Measurements from ENCODE around the gene NIP7. TPM values are rescaled to one million over a fixed set of nuclear protein-coding genes. Genes with fewer than 3 reads are reported as not detected.
"Not testable (repeated sequence)": the region's sequence is repeated elsewhere in the genome, so short reads cannot be mapped to it uniquely, and the experiment has no call there.

NIP7 gene
- total RNA-seq, 2 experiments from 2014 or later, result 30.7 to 39.5 TPM

GRCh38 chr16:69334696-69335095, 4.9 kb upstream of the NIP7 start:
- POLR2A ChIA-PET, result no interaction called here
- H3K9me3 Mint-ChIP-seq, result no peaks in the 10 kb centered on the region
- DNase-seq (no peak), ATAC-seq (ENCODE audit: low read depth) (no peak)
- H3K4me1 Mint-ChIP-seq, result peaks cover 16% of the 10 kb centered on the region
- no peak overlapping the region for H3K4me3 Mint-ChIP-seq
- peaks cover 17% of the 10 kb centered on the region for H3K36me3 Mint-ChIP-seq
- no peak overlapping the region for H3K27ac Mint-ChIP-seq
- no peaks in the 10 kb centered on the region for H3K27me3 Mint-ChIP-seq

GRCh38 chr16:69338557-69339288, 849 bp upstream of the NIP7 start:
- ATAC-seq (ENCODE audit: low read depth) (no peak), DNase-seq (no peak)
- POLR2A ChIA-PET, result interaction anchor here (0.5 to 3.0 kb wide), 8 partner anchors 9 to 1116 kb away, joined by 3 to 29 read pairs (median 3); partner anchors contain the start of genes FCSK, PDF, TMED6 and UTP4
- Mint-ChIP-seq H3K27ac (peak overlapping the region; percentile 96), H3K36me3 (peaks cover 23% of the 10 kb centered on the region), H3K9me3 (no peaks in the 10 kb centered on the region), H3K4me3 (peak overlapping the region; percentile 94), H3K27me3 (no peaks in the 10 kb centered on the region), H3K4me1 (peaks cover 34% of the 10 kb centered on the region)

GRCh38 chr16:69340095-69340644, 598 bp downstream of the NIP7 start:
- peak overlapping the region; percentile 94 for H3K4me3 Mint-ChIP-seq
- ATAC-seq (ENCODE audit: low read depth) (no peak), DNase-seq (no peak)
- H3K27ac Mint-ChIP-seq, result peak overlapping the region; percentile 96
- no peaks in the 10 kb centered on the region for H3K27me3 Mint-ChIP-seq
- peaks cover 34% of the 10 kb centered on the region for H3K4me1 Mint-ChIP-seq
- POLR2A ChIA-PET, result interaction anchor here (0.6 to 3.0 kb wide), 6 partner anchors 11 to 1098 kb away, joined by 3 to 29 read pairs (median 4); partner anchors contain the start of genes CHTF8, PDF, TERF2 and UTP4
- H3K9me3 Mint-ChIP-seq, result no peaks in the 10 kb centered on the region
- H3K36me3 Mint-ChIP-seq, result peaks cover 13% of the 10 kb centered on the region

GRCh38 chr16:69344171-69344570, 4.6 kb downstream of the NIP7 start:
- Mint-ChIP-seq H3K36me3 (peaks cover 17% of the 10 kb centered on the region), H3K9me3 (no peaks in the 10 kb centered on the region), H3K4me3 (no peak overlapping the region), H3K4me1 (peaks cover 19% of the 10 kb centered on the region), H3K27ac (no peak overlapping the region), H3K27me3 (no peaks in the 10 kb centered on the region)
- POLR2A ChIA-PET, result interaction anchor here (0.5 kb wide), 1 partner anchor 8 kb away, joined by 3 read pairs; no protein-coding TSS in a partner anchor
- no peak for DNase-seq
- no peak for ATAC-seq (ENCODE audit: low read depth)

GRCh38 chr16:69345923-69346322, 6.4 kb downstream of the NIP7 start:
- POLR2A ChIA-PET, result no interaction called here
- no peaks in the 10 kb centered on the region for H3K27me3 Mint-ChIP-seq
- ATAC-seq (ENCODE audit: low read depth) (no peak), DNase-seq (no peak)
- H3K4me1 Mint-ChIP-seq, result peaks cover 12% of the 10 kb centered on the region
- H3K9me3 Mint-ChIP-seq, result no peaks in the 10 kb centered on the region
- no peak overlapping the region for H3K27ac Mint-ChIP-seq
- peaks cover 16% of the 10 kb centered on the region for H3K36me3 Mint-ChIP-seq
- H3K4me3 Mint-ChIP-seq, result no peak overlapping the region

- H3K36me3 Mint-ChIP-seq, result peaks cover 15% of the 10 kb centered on the region
- no peak for DNase-seq
- H3K4me3 Mint-ChIP-seq, result no peak overlapping the region
- H3K9me3 Mint-ChIP-seq, result no peaks in the 10 kb centered on the region
- ATAC-seq (ENCODE audit: low read depth), result no peak
- POLR2A ChIA-PET, result no interaction called here
- H3K27me3 Mint-ChIP-seq, result no peaks in the 10 kb centered on the region
- peaks cover 6% of the 10 kb centered on the region for H3K4me1 Mint-ChIP-seq
- H3K27ac Mint-ChIP-seq, result no peak overlapping the region
Observed at GRCh38 chr16:69346683-69347082, 7.1 kb downstream of the NIP7 start.

GRCh38 chr16:69348222-69348621, 8.7 kb downstream of the NIP7 start:
- Mint-ChIP-seq H3K36me3 (peaks cover 15% of the 10 kb centered on the region), H3K4me1 (peaks cover 2% of the 10 kb centered on the region), H3K9me3 (no peaks in the 10 kb centered on the region), H3K27me3 (no peaks in the 10 kb centered on the region), H3K27ac (no peak overlapping the region), H3K4me3 (no peak overlapping the region)
- DNase-seq (no peak), ATAC-seq (ENCODE audit: low read depth) (no peak)
- POLR2A ChIA-PET, result interaction anchor here (0.6 kb wide), 1 partner anchor 483 kb away, joined by 4 read pairs; no protein-coding TSS in a partner anchor

GRCh38 chr16:69349536-69349935, 10.0 kb downstream of the NIP7 start:
- H3K27me3 Mint-ChIP-seq, result no peaks in the 10 kb centered on the region
- no peaks in the 10 kb centered on the region for H3K4me1 Mint-ChIP-seq
- no peak for DNase-seq
- ATAC-seq (ENCODE audit: low read depth), result no peak
- no peak overlapping the region for H3K27ac Mint-ChIP-seq
- H3K9me3 Mint-ChIP-seq, result no peaks in the 10 kb centered on the region
- H3K36me3 Mint-ChIP-seq, result peaks cover 15% of the 10 kb centered on the region
- H3K4me3 Mint-ChIP-seq, result no peak overlapping the region
- POLR2A ChIA-PET, result no interaction called here

- Mint-ChIP-seq H3K27ac (no peak overlapping the region), H3K4me3 (no peak overlapping the region), H3K9me3 (no peaks in the 10 kb centered on the region), H3K4me1 (no peaks in the 10 kb centered on the region), H3K27me3 (no peaks in the 10 kb centered on the region), H3K36me3 (peaks cover 17% of the 10 kb centered on the region)
- DNase-seq (no peak), ATAC-seq (ENCODE audit: low read depth) (no peak)
- POLR2A ChIA-PET, result no interaction called here
Observed at GRCh38 chr16:69350536-69351133, 11.1 kb downstream of the NIP7 start.

- Mint-ChIP-seq H3K27me3 (no peaks in the 10 kb centered on the region), H3K9me3 (no peaks in the 10 kb centered on the region), H3K27ac (no peak within 1 kb of the TSS), H3K4me3 (no peak within 1 kb of the TSS), H3K4me1 (no peaks in the 10 kb centered on the region), H3K36me3 (peaks cover 17% of the 10 kb centered on the region)
- ATAC-seq (ENCODE audit: low read depth) (no peak), DNase-seq (no peak)
- POLR2A ChIA-PET, result interaction anchor here (1.1 kb wide), 1 partner anchor 12 kb away, joined by 4 read pairs; the partner anchor contains the start of gene COG8
Observed at GRCh38 chr16:69351309-69352027, 11.9 kb downstream of the NIP7 start, which contains the start of gene TMED6. TSS of gene TMED6 (minus strand) at chr16:69351786. CDS start at chr16:69351753, 33 bp downstream.

GRCh38 chr16:69360070-69360469, 20.5 kb downstream of the NIP7 start:
- H3K4me3 Mint-ChIP-seq; H3K4me1 Mint-ChIP-seq; DNase-seq; POLR2A ChIA-PET; H3K27ac Mint-ChIP-seq; H3K27me3 Mint-ChIP-seq; H3K9me3 Mint-ChIP-seq; ATAC-seq (ENCODE audit: low read depth): not testable (repeated sequence)
- peaks cover 13% of the 10 kb centered on the region for H3K36me3 Mint-ChIP-seq

GRCh38 chr16:69363281-69363717, 23.7 kb downstream of the NIP7 start:
- DNase-seq, result no peak
- no peak overlapping the region for H3K27ac Mint-ChIP-seq
- H3K36me3 Mint-ChIP-seq, result peaks cover 20% of the 10 kb centered on the region
- peaks cover 3% of the 10 kb centered on the region for H3K4me1 Mint-ChIP-seq
- POLR2A ChIA-PET, result no interaction called here
- no peaks in the 10 kb centered on the region for H3K9me3 Mint-ChIP-seq
- no peak for ATAC-seq (ENCODE audit: low read depth)
- no peak overlapping the region for H3K4me3 Mint-ChIP-seq
- no peaks in the 10 kb centered on the region for H3K27me3 Mint-ChIP-seq

GRCh38 chr16:69364088-69364487, 24.5 kb downstream of the NIP7 start:
- no peak overlapping the region for H3K4me3 Mint-ChIP-seq
- POLR2A ChIA-PET, result no interaction called here
- H3K27ac Mint-ChIP-seq, result no peak overlapping the region
- H3K36me3 Mint-ChIP-seq, result peaks cover 21% of the 10 kb centered on the region
- peaks cover 3% of the 10 kb centered on the region for H3K4me1 Mint-ChIP-seq
- H3K27me3 Mint-ChIP-seq, result no peaks in the 10 kb centered on the region
- DNase-seq, result no peak
- no peaks in the 10 kb centered on the region for H3K9me3 Mint-ChIP-seq
- ATAC-seq (ENCODE audit: low read depth), result no peak
